AG09309 (cell line): Measurements from ENCODE around the gene C18orf54.
A peak's percentile ranks its signal among the peaks of the same experiment; 100 is the strongest.

Experiments
- DNase-seq: peaks from one replicate; pipeline ENCODE4 v3.0.0-alpha.2; 2010; ENCODE audit warnings: low read depth
- H3K4me3 ChIP-seq: 2 replicates; pipeline ENCODE4 v1.5.1; 2011; ENCODE audit warnings: mild to moderate bottlenecking, low read depth, low read length, moderate library complexity; ENCODE audit not compliant: control insufficient read depth
- CTCF ChIP-seq: IDR thresholded peaks from 2 replicates; pipeline ENCODE4 v1.5.1; 2011; ENCODE audit warnings: mild to moderate bottlenecking, low read depth, low read length, inconsistent platforms; ENCODE audit not compliant: insufficient read depth, control insufficient read depth; ENCODE audit errors: missing control alignments

The C18orf54 gene

GRCh38 chr18:54387631-54388030, 29.9 kb downstream of the C18orf54 start:
- no peak for DNase-seq
- TF ChIP-seq CTCF = no peak
- H3K4me3 ChIP-seq = no peak overlapping the region

- H3K4me3 ChIP-seq = no peak overlapping the region
- peak; percentile 51 for DNase-seq
- TF ChIP-seq CTCF = no peak
Observed at GRCh38 chr18:54388203-54389142, 30.8 kb downstream of the C18orf54 start.

GRCh38 chr18:54389143-54389505, 31.4 kb downstream of the C18orf54 start:
- no peak overlapping the region for H3K4me3 ChIP-seq
- DNase-seq = no peak
- no peak for TF ChIP-seq CTCF

- TF ChIP-seq CTCF = no peak
- no peak for DNase-seq
- H3K4me3 ChIP-seq = no peak overlapping the region
Observed at GRCh38 chr18:54390838-54391237, 33.1 kb downstream of the C18orf54 start.

- TF ChIP-seq CTCF = peak; percentile 64
- H3K4me3 ChIP-seq = no peak overlapping the region
- DNase-seq = peak; percentile 32
Observed at GRCh38 chr18:54392543-54393023, 34.9 kb downstream of the C18orf54 start.

GRCh38 chr18:54393648-54394294, 36.1 kb downstream of the C18orf54 start:
- no peak for TF ChIP-seq CTCF
- no peak for DNase-seq

More at GRCh38 chr18:54393648-54394294, 36.1 kb downstream of the C18orf54 start:
- H3K4me3 ChIP-seq = no peak overlapping the region
